HT1080 (cell line): Measurements from ENCODE around the gene CPLX1. TPM values are rescaled to one million over a fixed set of nuclear protein-coding genes. Genes with fewer than 3 reads are reported as not detected.

Experiments used
- DNase-seq: peaks from one replicate; pipeline ENCODE4 v3.0.0-alpha.2; 2015; ENCODE audit warnings: low read depth
- total RNA-seq: library from RNA; depleted of rRNA; stranded (reverse); fragments of >200 nt; shearing (Covaris generic); gene quantifications from 2 replicates; pipeline ENCODE4 v1.2.3, GENCODE V29; 2014

The CPLX1 gene
- total RNA-seq, 1 experiment from 2014 or later = not detected

DNA sequence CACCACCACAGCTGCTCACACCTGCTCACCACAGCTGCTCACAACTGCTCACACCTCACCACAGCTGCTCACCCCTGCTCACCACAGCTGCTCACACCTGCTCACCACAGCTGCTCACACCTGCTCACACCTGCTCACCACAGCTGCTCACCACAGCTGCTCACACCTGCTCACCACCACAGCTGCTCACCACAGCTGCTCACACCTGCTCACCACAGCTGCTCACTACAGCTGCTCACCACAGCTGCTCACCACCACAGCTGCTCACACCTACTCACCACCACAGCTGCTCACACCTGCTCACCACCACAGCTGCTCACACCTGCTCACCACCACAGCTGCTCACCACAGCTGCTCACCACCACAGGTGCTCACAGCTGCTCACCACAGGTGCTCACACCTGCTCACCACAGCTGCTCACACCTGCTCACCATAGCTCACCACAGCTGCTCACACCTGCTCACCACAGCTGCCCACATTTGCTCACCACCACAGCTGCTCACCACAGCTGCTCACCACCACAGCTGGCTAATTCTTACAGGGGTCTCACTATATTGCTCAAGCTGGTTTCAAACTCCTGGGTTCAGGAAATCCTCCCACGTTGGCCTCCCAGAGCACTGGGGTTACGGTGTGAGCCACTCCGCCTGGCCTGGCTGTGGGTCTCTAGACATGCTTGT lies 30.4 kb upstream of the CPLX1 start:
- DNase-seq = no peak

DNA sequence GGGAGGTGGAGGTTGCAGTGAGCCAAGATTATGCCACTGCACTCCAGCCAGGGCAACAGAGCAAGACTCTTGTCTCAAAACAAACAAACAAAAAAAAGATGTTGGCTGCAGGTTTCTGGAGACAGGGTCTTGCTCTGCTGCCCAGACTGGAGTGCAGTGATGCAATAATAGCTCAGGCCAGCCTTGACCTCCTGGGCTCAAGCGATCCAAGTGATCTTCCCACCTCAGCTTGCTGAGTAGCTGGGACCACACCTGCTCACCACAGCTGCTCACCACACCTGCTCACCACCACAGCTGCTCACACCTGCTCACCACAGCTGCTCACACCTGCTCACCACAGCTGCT lies 29.9 kb upstream of the CPLX1 start:
- DNase-seq = no peak

DNA sequence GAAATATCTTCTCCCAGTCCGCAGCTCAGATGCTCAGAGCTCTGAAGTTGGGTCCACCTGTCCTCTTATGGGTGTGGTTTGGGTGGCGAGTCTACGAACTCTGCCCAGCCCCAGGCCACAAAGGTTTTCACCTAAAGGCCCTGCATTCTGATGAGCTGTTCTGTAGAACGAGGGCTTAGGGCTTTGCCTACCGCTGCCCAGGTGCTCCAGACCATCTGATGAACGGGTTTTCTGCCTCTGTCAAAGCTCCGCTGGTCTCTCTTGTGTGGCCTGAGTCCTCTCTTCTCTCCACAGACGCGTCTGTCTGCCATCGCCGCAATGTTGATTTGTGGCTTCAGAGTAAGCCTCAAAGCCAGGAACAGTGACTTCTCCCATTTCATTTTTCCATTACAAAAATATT lies 28.4 kb upstream of the CPLX1 start:
- no peak for DNase-seq

DNA sequence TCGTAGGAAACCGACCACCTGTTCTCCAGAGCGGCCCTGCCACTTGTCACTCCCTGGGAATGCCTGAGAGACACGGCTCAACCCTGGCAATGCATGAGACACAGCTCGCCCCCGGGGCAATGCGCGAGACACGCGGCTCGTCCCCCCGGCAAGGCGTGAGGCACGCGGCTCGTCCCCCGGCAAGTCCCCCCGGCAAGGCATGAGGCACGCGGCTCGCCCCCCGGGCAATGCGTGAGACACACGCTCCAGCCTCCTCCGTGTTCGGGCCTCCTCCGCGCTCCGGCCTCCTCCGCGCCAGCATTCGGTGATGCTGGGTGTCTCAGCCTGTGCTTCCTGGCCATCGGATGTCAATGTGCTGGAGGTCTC lies 27.5 kb upstream of the CPLX1 start:
- DNase-seq = no peak

DNA sequence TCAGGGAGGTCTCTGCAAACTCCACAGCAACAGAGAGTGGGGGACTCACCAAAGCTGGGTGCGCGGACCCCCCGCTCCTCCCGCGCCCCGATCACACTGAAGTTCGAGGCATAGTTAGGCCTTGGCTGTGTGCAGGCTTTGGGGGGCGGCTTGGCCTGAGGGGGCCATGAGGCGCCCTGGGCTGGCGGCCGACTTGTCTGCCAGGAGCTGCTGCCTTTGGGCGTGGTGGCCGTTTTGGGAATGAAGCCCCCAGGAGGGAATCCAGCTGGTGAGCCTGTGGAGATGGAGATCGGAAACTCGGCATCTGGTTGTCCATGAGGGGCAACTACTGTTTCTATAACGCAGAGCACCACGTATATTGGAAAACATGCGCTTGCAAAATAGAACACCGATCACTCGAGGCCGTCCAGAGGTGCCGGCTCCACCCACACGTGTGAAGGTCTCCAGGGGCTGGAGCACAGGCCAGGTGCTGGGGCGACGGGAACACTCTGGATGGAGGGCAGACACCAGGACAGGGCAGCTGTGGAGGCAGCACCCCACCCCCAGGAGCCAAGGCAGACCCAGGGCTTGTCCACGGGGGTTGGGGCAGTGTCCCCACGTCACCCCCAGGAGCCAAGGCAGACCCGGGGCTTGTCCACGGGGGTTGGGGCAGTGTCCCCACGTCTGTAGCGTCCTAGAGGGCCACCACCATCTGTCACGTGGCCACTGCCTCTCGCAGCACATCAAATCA lies 25.9 kb upstream of the CPLX1 start:
- DNase-seq = no peak

DNA sequence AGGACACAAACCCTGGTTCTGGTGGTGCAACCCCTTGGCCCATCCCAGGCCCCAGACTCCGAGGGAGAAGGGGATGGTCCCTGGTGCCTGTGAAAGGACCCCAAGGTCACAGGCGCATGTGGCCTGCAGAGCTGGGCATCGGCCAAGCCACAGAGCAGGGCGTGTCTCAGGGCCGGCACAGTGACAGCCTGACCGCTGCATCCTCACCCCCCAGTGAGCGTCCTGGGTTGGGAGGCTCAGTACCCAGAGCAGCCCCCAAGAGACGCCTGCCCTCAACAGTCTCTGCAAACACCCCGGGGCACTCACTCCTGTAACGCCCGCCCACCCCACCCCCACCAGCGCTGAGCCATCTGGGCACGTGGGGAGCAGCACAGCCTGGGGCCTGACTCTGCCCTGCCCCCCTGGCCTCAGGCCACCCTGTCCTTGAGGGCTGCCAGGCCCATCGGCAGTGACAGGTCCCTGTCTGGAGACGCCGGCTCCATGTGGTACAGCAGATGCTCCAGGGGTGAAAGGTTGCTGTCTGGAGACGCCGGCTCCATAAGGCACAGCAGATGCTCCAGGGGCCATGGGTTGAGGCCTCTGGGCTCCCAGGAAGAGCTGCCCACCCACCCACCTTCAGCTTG lies 24.5 kb upstream of the CPLX1 start:
- no peak for DNase-seq

DNA sequence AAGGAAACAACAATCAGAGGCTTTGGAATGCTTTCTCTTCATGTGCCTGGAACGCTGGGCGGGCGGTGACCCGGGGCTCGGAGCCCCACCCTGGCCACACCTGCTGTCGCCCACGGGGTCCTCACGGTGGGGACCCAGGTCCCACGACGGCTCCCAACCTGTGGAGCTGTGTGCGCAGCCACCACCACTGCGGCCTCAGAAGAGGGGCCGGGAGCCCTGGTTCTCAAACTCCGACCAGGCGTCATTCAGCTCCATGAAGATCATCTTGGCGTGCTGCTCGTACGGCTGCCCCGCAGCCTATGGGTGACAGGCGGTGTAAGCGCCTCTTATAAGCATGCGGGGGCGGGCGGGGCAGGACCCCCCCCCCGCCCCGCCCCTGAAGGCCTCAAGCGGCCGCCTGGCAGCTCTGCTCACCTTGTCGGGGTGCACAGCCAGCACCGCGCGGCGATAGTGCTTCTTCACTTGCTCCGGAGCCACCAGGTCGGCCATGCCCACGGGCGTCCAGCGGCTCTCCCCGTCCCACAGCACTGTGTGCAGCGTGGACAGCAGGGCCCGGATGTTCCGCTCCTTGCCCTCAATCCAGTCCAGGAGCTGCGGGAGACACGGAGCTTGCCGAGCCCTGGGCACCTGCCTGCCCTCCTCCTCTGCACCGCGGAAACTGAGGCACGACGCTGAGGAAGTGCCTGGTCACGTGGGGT lies 23.7 kb upstream of the CPLX1 start:
- DNase-seq = no peak

DNA sequence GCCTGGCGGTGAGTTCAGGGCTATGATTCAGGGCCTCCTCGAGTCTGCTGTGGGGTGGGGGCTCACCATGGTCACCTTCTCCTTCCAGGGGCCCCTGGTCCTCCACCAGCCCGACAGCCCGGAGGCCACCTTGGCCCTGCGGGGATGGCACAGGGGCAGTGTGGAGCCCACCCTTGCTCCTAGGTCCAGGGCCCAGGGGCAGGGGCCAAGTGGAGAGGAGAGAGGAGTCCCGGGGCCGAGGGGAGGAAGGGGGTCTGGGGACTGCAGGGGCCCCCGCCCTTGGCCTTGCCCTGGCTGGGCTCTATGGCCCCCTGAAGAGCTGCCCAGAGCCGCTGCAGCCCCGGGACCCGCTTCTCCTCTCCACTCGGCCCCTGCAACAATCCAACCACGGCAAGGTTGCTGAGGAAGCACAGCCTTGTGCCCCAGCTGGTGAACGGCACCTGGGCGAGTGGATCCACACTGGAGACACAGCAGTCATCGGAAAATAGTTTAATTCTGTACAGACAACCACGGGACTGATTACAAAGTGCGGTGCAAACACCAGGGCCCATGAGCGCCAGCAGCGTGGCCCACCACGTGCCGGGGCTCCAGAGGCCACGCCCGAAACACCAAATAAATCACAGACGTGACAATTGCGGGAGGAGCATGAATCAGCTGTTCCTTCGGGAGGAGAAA lies 23.0 kb upstream of the CPLX1 start:
- no peak for DNase-seq

DNA sequence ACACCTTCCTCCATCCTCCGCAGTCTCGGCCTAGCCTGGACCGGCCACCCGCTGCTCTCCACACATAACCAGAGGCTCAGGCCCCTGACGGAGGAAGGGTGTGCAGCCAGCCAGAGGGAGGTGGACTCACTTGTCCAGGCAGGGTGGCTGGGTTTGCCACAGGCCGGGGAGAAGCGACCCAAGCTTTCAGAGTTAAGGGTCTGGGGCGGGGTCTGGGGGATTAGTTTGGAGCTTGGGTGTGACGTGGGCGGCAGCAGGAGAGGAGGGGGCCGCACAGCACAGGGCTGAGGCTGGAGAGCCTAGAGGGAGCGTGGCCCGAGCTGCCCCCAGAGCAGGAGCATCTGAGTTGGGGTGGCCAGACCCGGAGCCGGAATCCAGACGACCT lies 22.4 kb upstream of the CPLX1 start:
- DNase-seq = no peak

DNA sequence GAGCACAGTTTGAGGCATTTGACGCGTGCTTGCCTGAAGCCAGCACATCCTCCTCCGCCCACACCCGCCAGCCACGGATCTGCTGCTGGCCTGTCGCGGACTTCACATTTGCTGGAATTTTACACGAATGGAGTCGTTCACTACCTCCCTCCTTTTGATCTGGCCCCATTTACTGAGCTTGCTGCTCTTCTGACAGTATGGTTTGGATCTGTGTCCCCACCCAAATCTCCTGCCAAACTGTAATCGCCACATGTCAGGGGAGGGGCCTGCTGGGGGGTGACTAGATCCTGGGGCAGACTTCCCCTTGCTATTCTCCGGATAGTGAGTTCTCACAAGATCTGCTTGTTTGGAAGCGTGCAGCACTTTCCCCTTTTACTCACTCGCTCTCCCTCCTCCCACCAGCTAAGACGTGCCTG lies 19.9 kb upstream of the CPLX1 start:
- no peak for DNase-seq

DNA sequence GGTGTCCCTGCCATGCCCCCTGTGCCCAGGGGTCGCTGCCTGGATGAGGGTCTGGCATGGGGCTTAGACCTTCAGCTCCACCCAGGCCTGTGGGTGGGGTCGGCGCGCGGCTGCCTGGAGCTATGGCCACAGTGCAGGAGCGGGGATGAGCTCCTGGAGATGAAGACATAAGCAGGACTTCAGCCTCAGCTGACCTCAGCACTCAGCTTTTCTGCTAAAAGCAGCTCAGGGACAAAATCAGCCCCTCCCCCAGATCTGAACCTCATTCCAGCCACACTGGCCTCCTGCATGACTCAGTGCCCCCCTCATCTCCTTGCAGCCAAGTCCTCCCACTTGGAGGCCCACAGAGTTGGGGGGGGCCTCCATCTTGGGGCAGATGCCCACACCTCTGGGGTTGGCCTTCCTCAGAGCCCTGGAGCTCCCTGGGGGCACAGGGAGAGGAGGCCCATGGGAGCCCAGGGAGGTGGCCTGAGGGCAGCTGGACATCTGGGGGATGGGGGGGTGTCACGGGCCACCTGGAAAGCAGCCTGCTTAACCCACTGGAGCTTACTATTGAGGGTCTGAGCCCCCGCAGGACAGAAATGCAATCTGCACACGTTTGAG lies 19.4 kb upstream of the CPLX1 start:
- no peak for DNase-seq

DNA sequence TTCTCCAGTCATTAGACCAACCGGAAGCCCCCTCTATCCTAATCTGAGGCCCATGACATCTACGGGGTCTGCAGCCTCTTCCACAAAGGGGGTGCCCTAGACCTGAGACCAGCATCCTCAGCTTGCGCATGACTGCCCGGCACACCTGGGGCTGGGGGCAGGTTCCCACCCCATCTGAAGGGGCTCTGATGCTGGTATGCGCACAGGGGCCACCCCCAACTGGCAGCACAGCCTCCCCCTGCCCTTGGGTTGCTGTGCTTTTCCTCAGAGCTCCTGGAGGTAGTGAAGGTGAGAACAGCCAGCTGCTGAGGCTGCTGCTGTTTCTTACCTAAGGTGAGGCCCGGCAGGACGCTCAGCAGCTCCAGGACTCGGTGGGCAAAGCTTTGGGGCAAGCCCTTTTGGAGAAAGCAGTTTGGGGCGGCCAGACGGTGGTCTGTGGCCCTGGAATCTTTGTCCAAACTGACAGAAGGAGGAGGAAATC lies 18.9 kb upstream of the CPLX1 start:
- DNase-seq = no peak

DNA sequence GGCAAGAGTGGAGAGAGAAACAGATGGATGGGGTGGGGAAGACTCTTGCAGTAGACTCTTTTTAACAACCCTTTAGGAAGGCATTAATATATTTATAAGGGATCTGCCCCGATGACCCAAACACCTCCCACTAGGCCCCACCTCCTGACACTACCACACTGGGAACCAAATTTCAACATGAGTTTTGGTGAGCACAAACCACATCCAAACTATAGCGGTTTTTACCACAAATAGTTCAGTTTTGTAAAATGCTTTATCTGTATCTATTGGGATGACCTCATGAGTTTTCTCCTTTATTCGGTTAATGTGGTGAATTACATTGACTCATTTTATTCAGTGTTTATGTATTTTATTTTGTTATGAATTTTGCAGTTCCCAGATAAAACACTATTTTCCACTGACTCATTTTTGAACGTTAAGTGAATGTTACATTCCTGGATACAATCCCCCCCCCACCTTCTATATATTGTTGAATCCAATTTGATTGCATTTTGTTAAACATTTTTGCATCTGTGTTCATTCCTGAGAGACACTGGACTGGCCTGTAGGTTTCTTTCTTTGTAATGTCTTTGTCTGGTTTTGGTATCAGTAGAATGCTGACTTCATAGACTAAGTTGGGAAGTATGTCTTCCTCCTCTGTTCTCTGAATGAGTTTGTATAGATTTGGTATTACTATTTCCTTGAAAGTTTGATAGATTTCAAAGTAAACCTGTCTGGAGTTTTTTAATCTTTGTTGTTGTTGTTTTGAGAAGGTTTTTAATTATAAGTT lies 13.9 kb upstream of the CPLX1 start:
- no peak for DNase-seq

DNA sequence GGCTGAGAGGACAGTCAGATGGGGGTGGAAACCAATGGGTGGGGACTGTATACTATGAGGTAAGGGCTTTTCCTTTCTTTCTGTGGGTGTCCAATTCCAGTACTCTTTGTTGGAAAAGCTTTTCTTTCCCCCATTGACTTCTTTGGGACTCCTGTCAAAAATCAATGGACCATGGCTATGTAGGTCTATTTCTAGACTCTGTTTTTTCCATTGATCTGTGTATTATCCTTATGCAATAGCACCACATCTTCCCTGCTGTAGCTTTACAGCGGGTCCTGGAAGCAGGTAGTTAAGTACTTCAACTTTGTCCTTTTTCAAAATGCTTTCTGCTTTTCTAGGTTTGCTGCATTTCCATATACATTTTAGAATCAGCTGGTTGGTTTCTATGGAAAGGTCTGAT lies 11.8 kb upstream of the CPLX1 start:
- no peak for DNase-seq

DNA sequence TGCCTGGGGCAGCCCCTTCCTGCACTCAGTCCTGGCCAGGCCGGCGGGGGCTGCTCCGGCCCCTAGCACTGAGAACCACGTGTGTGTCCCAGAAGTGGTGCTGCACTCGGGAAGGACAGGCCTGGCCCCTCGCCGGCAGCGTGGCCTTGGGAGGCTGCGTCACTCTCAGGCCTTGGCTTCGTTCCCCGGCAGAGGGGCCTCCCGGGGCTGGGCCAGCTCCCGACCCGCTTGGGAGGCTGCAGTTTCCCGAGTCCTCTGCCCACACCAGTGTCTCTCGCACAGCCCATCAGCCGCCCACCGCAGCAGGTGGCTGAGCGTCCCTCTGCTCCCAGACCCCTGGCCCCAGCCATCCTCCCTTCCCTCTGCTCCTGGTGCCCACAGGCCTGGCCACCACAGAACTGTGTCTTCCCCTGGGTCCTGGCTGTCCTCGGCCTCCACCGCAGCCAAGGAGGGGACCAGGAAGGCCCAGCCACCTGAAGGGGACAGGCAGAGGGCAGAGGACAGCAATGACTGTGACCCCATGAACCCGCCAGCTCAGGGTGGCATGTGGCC lies 10.9 kb upstream of the CPLX1 start:
- DNase-seq = no peak

DNA sequence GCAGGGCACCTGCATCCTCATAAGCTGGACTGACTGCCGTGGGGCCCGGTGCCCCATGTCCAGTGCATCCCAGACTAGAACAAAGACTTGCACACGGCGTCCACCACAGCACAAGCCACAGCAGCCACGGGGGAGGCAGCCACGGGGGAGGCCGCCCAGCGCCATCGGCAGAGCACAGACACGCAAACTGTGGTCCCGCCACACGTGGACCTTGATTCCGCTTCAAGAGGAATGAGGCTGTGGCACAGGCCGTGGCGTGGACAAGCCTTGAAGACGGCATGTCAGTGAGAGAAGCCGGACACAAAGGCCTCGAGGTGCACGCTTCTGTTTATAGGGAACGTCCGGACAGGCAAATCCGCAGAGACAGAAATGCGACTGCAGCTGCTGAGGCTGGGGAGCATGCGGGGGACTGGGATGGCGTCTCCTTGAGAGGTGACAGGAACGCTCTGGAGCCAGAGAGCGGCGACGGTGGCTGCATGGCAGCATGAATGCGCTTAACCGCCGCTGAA lies 10.1 kb upstream of the CPLX1 start:
- no peak for DNase-seq

DNA sequence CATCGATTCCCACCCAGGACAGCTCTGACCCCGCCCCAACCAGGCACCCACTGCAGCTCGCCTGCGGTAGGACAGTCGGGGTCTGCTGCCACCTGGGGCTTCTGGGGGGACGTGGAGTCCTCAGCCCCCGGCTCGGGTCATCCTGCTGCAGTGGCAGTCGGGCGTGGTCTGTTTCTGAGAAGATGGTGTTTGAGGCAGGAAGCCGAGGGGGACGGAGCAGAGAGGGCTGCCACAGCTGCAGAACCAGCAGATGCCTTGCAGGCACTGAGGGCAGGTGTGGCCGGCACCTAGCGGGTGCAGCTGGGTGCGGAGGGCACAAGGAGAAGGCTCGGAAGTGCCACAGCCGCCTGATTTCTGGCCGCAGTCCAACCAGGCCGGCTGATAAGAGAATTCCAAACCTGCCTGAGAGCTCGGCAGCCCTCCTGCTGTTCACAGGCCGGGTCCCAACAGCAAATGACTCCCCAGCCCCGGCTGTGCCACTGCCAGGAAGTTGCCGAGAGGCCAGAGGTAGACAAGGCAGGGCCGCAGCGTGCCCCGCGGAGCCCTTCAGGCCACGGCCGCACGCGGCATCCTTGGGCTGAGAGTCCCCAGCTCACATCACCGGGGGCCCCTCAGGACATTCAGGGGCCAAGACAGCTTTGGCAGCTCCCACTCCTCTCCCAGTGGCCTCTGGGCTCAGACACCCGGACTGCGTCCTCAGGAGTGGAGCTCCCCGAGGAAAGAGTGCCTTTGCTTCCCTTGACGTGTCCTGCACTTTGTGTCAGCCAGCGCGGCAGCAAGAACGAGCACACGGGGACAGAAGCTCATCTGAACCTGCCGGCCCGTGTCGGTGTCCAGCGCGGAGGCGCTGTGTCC lies 9.4 kb upstream of the CPLX1 start:
- no peak for DNase-seq

DNA sequence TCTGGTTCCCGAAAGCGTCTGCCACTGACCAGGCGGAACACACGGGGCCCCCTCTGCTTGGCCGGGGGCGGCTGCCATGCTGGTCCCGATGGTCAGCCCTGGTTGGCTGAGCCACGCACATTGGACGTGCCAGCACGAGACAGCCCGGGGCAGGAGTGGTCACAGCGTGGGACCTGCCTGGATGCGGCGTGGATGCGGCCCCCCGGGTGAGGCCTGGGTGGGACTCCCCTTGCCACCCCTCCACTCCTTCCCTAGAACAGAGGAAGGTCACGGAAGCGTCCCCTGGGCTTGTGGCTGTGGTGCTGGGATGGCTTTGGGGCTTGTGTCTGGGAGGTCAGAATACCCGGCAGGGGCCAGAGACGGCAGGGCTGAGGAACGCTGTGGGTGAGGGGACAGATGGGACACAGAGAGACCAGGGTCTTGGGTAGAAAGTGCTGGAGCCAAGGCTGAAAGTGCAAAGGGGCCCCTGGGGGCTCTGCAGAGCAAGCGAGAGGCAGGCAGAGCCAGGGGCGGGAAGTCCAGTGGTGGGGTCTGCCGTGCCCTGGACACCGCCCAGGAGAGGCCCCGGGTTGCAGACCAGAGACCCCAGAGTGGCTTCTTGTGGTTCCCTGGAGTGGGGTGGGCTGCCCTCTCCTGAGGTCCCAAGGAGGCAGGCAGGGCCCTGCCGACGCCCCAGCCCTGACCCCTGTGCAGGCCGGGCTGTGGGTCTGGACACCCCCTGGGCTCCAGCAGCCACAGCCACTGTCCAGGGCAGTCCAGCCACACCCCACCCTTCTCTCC lies 8.6 kb upstream of the CPLX1 start:
- no peak for DNase-seq
